Esophagus squamous epithelium (tissue), 4 donors: Measurements from ENCODE around the gene CTNNA1.

Experiments used
- CTCF ChIP-seq, 6 experiments: fragments of 450-650 bp in 4 of 6; fragments of 200-600 bp in 2 of 6; sonication (generic) in 2 of 6; IDR thresholded peaks; one replicate each; pipeline ENCODE4 v1.5.1; 2016 to 2019; ENCODE audit warnings: antibody characterized with exemption in 6 of 6, mild to moderate bottlenecking in 4 of 6, moderate library complexity in 4 of 6
- POLR2A ChIP-seq, 4 donors: fragments of 450-650 bp; IDR thresholded peaks; one replicate each; pipeline ENCODE4 v1.6.1; 2017; ENCODE audit warnings: antibody characterized with exemption in 4 of 4, mild to moderate bottlenecking in 4 of 4, moderate library complexity in 3 of 4

GRCh38 chr5:138980441-138980840 lies 227.2 kb downstream of the CTNNA1 start:
- no peak for TF ChIP-seq CTCF (IDR thresholded peaks at IDR 0.05)
- no peak for TF ChIP-seq POLR2A (IDR thresholded peaks at IDR 0.05)
